ENCODE results near the gene RSRC2.

GRCh38 chr12:122519418-122519817 is 7.3 kb downstream of the RSRC2 start:
- TF ChIP-seq EZH2phosphoT487 (IDR thresholded peaks at IDR 0.05; ENCODE audit: insufficient read depth, low read depth) (no peak), EZH2 (IDR thresholded peaks at IDR 0.05; ENCODE audit: insufficient read depth, poor library complexity, severe bottlenecking) (no peak)

Measured in GM23248 (cell line).